Endothelial cell of umbilical vein (primary cell): Measurements from ENCODE around the gene KRT74. TPM values are rescaled to one million over a fixed set of nuclear protein-coding genes. Genes with fewer than 3 reads are reported as not detected.

Experiments
- BruUV-seq: library from RNA; stranded (reverse); fragments of 400-500 nt; replicated peaks from 2 replicates; lab custom pipeline; 2021; lab: Mats Ljungman, UMichigan
- CTCF ChIA-PET: fragments of 300-600, 350-600 bp; sonication (Branson Sonifier 250); formaldehyde crosslinking; loops from one replicate; lab custom pipeline; 2021; ENCODE audit warnings: antibody characterized with exemption, inconsistent platforms; lab: Charles Lee
- POLR2A ChIA-PET: fragments of 300-600, 350-600 bp; sonication (Branson Sonifier 250); formaldehyde crosslinking; loops from one replicate; lab custom pipeline; 2021; ENCODE audit warnings: antibody characterized with exemption, inconsistent platforms; lab: Charles Lee
- DNase-seq: peaks from one replicate; pipeline ENCODE4 v3.0.0-alpha.2; 2011; ENCODE audit warnings: low read depth, low spot score
- FAIRE-seq: peaks from 2 replicates; lab custom pipeline; 2011; peaks lifted over from hg19 to GRCh38; lab: Jason Lieb, UNC
- H2AFZ ChIP-seq: 2 replicates; pipeline ENCODE4 v1.6.0; 2012; ENCODE audit warnings: low read depth, low read length, control low read depth, inconsistent platforms
- H3K27ac ChIP-seq: 2 replicates; pipeline ENCODE4 v1.5.1; 2011; ENCODE audit warnings: low read depth, mild to moderate bottlenecking, control low read depth, low read length, moderate library complexity; ENCODE audit not compliant: insufficient read depth
- H3K27me3 ChIP-seq, 2 experiments: 2 replicates each; pipeline versions ENCODE4 v1.6.0 to v1.6.1; 2011; ENCODE audit warnings: low read length in 2 of 2, mixed read lengths in 1 of 2; ENCODE audit not compliant: control insufficient read depth in 2 of 2, insufficient read depth in 2 of 2
- H3K36me3 ChIP-seq, 2 experiments: 2 replicates in 1 of 2; 3 replicates in 1 of 2; pipeline ENCODE4 v1.5.1; 2011; ENCODE audit warnings: low read length in 2 of 2, mild to moderate bottlenecking in 1 of 2, moderate library complexity in 1 of 2; ENCODE audit not compliant: control insufficient read depth in 2 of 2, insufficient read depth in 2 of 2; ENCODE audit errors: extremely low read depth in 1 of 2
- H3K4me1 ChIP-seq: 3 replicates; pipeline ENCODE4 v1.5.1; 2011; ENCODE audit warnings: mild to moderate bottlenecking, low read length; ENCODE audit not compliant: control insufficient read depth, insufficient read depth; ENCODE audit errors: extremely low read depth
- H3K4me2 ChIP-seq: 2 replicates; pipeline ENCODE4 v1.6.1; 2011; ENCODE audit warnings: low read length, control low read depth, mixed read lengths; ENCODE audit not compliant: insufficient read depth
- H3K4me3 ChIP-seq, 3 experiments: fragments of 200-600 bp in 1 of 3; sonication (generic), shearing (Covaris generic) in 1 of 3; replicated peaks in 1 of 3; 2 replicates each; pipeline ENCODE4 v1.5.1; 2011 to 2016; ENCODE audit warnings: control low read depth in 3 of 3, low read length in 3 of 3, mild to moderate bottlenecking in 2 of 3, inconsistent platforms in 1 of 3, low read depth in 1 of 3, moderate library complexity in 1 of 3; ENCODE audit not compliant: insufficient read depth in 1 of 3
- H3K79me2 ChIP-seq: 2 replicates; pipeline ENCODE4 v1.6.0; 2012; ENCODE audit warnings: low read length, inconsistent platforms; ENCODE audit not compliant: control insufficient read depth, insufficient read depth
- H3K9ac ChIP-seq: replicated peaks from 2 replicates; pipeline ENCODE3; 2011; ENCODE audit warnings: low read length, control low read depth; ENCODE audit not compliant: insufficient read depth; ENCODE audit errors: extremely low read depth
- H3K9me1 ChIP-seq: replicated peaks from 3 replicates; pipeline ENCODE4 v1.6.0; 2011; ENCODE audit warnings: mild to moderate bottlenecking, low read length; ENCODE audit not compliant: control insufficient read depth, insufficient read depth; ENCODE audit errors: extremely low read depth
- H3K9me3 ChIP-seq: replicated peaks from 2 replicates; pipeline ENCODE4 v1.5.1; 2012; ENCODE audit warnings: low read length, inconsistent platforms; ENCODE audit not compliant: control insufficient read depth, insufficient read depth
- H4K20me1 ChIP-seq: replicated peaks from 2 replicates; pipeline ENCODE3; 2011; ENCODE audit warnings: mild to moderate bottlenecking, low read length; ENCODE audit not compliant: control insufficient read depth, insufficient read depth; ENCODE audit errors: extremely low read depth
- EZH2 ChIP-seq: IDR thresholded peaks from 2 replicates; pipeline ENCODE4 v1.6.1; 2012; ENCODE audit warnings: borderline replicate concordance, low read depth, mild to moderate bottlenecking, moderate library complexity, low read length, inconsistent platforms; ENCODE audit not compliant: severe bottlenecking
- FOS ChIP-seq: IDR thresholded peaks from 2 replicates; pipeline ENCODE4 v1.6.1; 2011; ENCODE audit warnings: mild to moderate bottlenecking, low read length, moderate library complexity, borderline replicate concordance; ENCODE audit not compliant: insufficient read depth
- GATA2 ChIP-seq: IDR thresholded peaks from 2 replicates; pipeline ENCODE4 v1.7.0; 2011; ENCODE audit warnings: low read depth, mild to moderate bottlenecking, moderate library complexity, mixed read lengths, low read length; ENCODE audit not compliant: insufficient read length, insufficient read depth
- JUN ChIP-seq: IDR thresholded peaks from 2 replicates; pipeline ENCODE4 v1.6.1; 2011; ENCODE audit warnings: borderline replicate concordance, low read depth; ENCODE audit not compliant: insufficient read length, insufficient read depth
- MYC ChIP-seq: IDR thresholded peaks from one replicate; pipeline ENCODE4 v1.6.1; 2011; ENCODE audit warnings: mild to moderate bottlenecking, low read depth, low read length
- POLR2A ChIP-seq: IDR thresholded peaks from 2 replicates; pipeline ENCODE4 v1.6.1; 2012; ENCODE audit warnings: low read depth, mild to moderate bottlenecking, control low read depth, low read length
- POLR2AphosphoS5 ChIP-seq: IDR thresholded peaks from 2 replicates; pipeline ENCODE4 v1.6.1; 2012; ENCODE audit warnings: low read depth, mild to moderate bottlenecking, control low read depth, low read length, moderate library complexity; ENCODE audit not compliant: insufficient read depth
- dilution Hi-C: fragments of 300-500 bp; cut with MboI; formaldehyde crosslinking; loops from one replicate; pipeline ENCODE4 v1.15.0; 2019; ENCODE audit warnings: low sequenced_read_pairs; ENCODE audit not compliant: extremely low pct_ligation_motif_present
- intact Hi-C: fragments of 100-400 bp; cut with micrococcal nuclease; formaldehyde crosslinking; loops from one replicate; pipeline ENCODE4 v1.10.0; 2022
- polyA plus RNA-seq, 4 experiments: library from polyadenylated mRNA; depleted of rRNA in 3 of 4; stranded (reverse) in 3 of 4; unstranded in 1 of 4; fragments of >200 nt; gene quantifications; 2 replicates each; pipeline versions ENCODE4 v1.2.1 to v1.2.3, GENCODE V29; 2011 to 2012; ENCODE audit warnings: missing spikeins in 1 of 4
- total RNA-seq: library from RNA; stranded (reverse); gene quantifications from 2 replicates; pipeline ENCODE4 v1.2.3, GENCODE V29; 2021
- TF ChIP-seq, protein P1 (sequence below): IDR thresholded peaks from 2 replicates; pipeline ENCODE4 v1.6.1; 2011; ENCODE audit not compliant: insufficient read depth, insufficient read length
- TF ChIP-seq, protein P2 (sequence below), 2 donors: IDR thresholded peaks; 1 replicate in 1 of 2; 2 replicates in 1 of 2; pipeline ENCODE4 v1.5.1; 2011; ENCODE audit warnings: low read length in 2 of 2, mild to moderate bottlenecking in 2 of 2, moderate library complexity in 2 of 2, control low read depth in 1 of 2, inconsistent platforms in 1 of 2, low read depth in 1 of 2; ENCODE audit not compliant: insufficient read depth in 1 of 2; ENCODE audit errors: extremely low read depth in 1 of 2

KRT74 gene
- total and polyA plus RNA-seq, 2 donors (not counting 3 experiments of a cell fraction or from before 2014, with no cell fraction given), result not detected

DNA sequence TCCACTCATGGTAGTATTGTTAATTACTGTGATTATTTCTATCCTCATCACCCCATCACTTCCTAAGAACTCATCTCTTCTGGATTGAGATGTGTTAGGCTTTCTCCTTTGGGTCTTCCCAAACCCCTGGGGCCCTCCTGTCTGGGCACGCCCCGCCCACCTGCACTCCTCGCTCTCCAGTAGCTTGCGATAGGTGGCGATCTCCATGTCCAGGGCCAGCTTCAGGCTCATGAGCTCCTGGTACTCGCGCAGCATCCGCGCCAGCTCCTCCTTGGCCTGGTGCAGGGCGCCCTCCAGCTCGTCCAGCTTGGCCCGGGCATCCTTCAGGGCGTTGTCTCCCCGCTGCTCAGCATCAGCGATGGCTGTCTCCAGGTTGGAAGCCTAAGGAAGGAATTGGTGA is 27.5 kb downstream of the KRT74 start:
- ChIA-PET CTCF (no interaction called here), POLR2A (no interaction called here)
- Histone ChIP-seq H3K4me2 (no peak overlapping the region), H3K9ac (no peak overlapping the region), H2AFZ (no peak overlapping the region), H3K36me3 (no peaks in the 10 kb centered on the region), H3K4me1 (no peaks in the 10 kb centered on the region), H3K27ac (no peak overlapping the region), H3K79me2 (no peaks in the 10 kb centered on the region), H3K4me3 (no peak overlapping the region), H4K20me1 (no peaks in the 10 kb centered on the region), H3K27me3 (no peaks in the 10 kb centered on the region), H3K9me3 (no peaks in the 10 kb centered on the region), H3K9me1 (no peaks in the 10 kb centered on the region)
- intact Hi-C loops, result no loop called here
- dilution Hi-C loops, result no loop called here
- no TSS peak for BruUV-seq
- FAIRE-seq (no peak), DNase-seq (no peak)
- TF ChIP-seq JUN (no peak), GATA2 (no peak), MYC (no peak), POLR2AphosphoS5 (no peak), POLR2A (no peak), FOS (no peak), EZH2 (no peak)
- TF ChIP-seq, protein P1, sequence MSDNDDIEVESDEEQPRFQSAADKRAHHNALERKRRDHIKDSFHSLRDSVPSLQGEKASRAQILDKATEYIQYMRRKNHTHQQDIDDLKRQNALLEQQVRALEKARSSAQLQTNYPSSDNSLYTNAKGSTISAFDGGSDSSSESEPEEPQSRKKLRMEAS, result no peak
- TF ChIP-seq, protein P2, sequence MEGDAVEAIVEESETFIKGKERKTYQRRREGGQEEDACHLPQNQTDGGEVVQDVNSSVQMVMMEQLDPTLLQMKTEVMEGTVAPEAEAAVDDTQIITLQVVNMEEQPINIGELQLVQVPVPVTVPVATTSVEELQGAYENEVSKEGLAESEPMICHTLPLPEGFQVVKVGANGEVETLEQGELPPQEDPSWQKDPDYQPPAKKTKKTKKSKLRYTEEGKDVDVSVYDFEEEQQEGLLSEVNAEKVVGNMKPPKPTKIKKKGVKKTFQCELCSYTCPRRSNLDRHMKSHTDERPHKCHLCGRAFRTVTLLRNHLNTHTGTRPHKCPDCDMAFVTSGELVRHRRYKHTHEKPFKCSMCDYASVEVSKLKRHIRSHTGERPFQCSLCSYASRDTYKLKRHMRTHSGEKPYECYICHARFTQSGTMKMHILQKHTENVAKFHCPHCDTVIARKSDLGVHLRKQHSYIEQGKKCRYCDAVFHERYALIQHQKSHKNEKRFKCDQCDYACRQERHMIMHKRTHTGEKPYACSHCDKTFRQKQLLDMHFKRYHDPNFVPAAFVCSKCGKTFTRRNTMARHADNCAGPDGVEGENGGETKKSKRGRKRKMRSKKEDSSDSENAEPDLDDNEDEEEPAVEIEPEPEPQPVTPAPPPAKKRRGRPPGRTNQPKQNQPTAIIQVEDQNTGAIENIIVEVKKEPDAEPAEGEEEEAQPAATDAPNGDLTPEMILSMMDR (IDR thresholded peaks at IDR 0.05; ENCODE audit: extremely low read depth in 1 of 2, insufficient read depth in 1 of 2, low read depth in 1 of 2, low read length in 2 of 2), result no peak
